ENCODE data around the gene CRB1.

Gene CRB1

DNA sequence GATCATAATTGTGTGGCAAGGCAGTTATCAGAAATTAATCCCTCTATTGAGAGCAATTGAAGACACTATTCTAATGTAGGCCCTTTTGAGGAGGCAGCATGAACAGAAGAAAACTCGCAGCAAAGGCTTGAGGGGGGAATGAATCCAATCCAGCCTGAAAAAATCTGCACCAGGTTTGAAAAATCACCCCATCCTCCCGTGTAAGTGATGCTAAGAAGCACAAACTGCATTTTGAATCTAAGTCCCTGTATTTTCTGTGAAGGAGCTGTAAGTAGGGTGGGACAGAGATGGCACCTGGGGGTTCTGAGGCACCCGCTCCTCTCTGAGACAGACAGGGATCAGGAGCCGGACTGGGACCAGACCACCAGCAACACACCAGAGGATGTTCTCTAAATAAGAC is at the start of gene CRB1:
Gene CRB1, plus strand, starts transcription at position 241 of the 400 bp plus-strand sequence. CDS start 161 bp downstream, outside the sequence.
- no peak for DNase-seq (ENCODE audit: low read depth in 2 of 2)

DNA sequence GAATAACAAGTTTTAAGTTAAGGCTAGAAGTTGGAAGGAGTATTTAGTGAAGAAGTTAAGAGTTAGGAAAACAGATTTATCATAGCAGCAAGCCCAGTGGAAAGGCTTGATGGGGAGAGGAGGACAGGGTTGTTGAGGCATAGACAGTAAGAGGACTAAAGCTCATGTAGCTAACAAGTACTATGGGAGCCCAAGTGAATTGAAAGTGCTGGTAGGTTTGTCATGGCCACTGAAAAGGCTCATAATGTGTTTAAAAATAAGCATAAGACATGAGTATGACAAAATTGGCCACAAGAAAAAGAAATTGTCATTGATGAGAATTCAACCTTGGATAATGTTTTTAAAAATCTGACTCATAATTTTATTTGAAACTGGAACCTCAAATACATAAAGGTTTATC is 49.2 kb upstream of the CRB1 start:
- no peak for DNase-seq (ENCODE audit: low read depth in 2 of 2)

DNA sequence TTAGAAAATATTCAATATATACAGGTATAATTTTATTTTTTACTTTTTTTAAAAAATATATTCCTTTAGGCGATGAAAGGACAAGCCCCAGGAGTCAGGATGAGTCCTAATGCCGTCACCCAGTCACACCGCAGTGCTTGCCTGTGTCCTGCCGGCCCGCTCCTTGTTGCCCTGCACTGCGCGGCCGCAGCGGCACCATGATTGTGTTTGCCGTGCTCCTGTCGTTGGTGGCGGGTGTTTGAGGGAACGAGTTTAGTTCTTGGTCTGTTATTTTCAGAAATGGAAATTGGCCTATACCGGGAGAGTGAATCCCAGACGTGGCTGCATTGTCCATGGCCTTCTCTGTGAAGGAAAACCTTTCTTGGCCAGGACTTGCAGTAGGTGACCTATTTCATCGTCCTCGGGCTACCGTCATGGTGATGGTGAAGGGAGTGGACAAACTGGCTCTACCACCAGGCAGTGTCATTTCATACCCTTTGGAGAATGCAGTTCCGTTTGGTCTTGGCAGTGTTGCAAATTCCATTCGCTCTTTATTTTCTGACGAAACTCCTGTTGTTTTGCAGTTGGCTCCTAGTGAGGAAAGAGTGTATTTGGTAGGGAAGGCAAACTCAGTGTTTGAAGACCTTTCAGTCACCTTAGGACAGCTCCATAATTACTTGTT is 45.9 kb upstream of the CRB1 start:
- DNase-seq (ENCODE audit: low read depth in 2 of 2), result no peak

DNA sequence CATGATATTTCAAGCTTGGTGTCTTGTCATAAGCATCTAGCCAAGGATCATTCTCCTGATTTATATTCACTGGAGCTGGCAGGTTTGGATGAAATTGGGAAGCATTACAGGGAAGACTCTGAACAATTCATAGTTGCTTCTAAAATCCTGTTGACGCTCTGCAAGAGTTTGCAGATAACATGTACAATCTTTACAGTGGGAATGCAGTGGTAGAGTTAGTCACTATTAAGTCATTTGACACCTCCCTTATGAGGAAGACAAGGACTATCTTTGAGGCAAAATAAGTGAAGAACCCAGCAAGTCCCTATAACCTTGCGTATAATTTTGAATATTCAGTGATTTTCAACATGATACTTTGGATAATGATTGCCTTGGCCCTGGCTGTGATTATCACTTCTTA is 45.3 kb upstream of the CRB1 start:
- no peak for DNase-seq (ENCODE audit: low read depth in 2 of 2)

- DNase-seq (ENCODE audit: low read depth in 2 of 2), result no peak
These were observed 43.9 kb upstream of the CRB1 start for GRCh38 chr1:197224160-197224559.

- DNase-seq (ENCODE audit: low read depth in 2 of 2), result no peak
These were observed 42.4 kb upstream of the CRB1 start for GRCh38 chr1:197225611-197226010.

DNA sequence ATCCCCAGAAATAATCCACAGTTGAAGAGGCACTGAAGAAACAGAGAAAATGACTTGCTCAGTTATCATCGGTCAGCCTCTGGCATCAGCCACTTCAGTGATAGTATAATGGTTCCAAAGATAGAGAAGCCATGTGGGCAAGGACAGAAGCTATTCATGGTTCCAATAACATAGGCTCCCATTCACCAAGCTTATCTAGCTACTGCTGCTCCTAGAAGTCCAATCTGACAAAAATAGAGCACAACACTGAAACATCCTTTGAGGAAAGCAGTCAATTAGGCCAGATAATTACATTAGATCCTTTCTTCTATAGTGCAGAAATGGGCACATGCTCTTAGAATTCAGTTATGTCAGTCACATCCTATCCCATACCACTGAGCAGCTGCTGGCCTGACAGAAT is 33.5 kb upstream of the CRB1 start:
- no peak for DNase-seq (ENCODE audit: low read depth in 2 of 2)

DNA sequence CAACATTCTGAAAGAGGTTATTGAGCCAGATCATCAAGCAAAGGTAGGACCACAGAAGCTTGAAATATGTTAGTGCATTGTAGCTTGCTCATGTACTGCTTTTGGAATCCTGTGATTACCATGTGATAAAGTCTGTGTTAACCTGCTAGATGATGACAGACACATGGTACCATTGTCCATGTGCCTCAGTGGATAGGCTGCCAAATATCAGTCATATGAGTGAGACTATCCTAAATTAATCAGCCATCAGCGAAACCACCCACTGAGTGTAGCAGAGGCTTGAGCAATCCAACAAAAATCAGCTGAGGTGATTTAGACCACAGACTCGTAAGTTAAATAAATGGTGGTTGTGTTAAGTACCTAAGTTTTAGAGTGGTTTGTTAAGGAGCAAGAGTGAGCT is 32.7 kb upstream of the CRB1 start:
- DNase-seq (ENCODE audit: low read depth in 2 of 2), result no peak

DNA sequence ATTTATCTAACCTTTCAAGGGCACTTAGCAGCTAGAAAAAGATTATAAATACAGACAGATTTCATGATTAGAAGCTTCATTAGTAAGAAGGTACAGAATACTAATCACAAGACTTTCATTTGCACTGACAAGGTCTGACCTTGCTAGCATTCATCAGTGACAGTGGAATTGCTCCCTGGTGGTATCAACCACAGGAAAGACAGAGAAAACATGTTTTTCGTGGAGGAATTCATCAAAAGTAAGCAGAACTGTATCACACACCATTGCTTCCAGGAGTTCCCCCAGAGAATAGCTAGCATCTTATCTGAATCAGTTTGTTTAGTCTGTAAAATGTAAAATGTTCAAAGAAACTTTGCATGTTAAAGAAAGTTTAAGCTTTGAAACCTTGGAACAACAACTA is 20.6 kb upstream of the CRB1 start:
- DNase-seq (ENCODE audit: low read depth in 2 of 2), result no peak

DNA sequence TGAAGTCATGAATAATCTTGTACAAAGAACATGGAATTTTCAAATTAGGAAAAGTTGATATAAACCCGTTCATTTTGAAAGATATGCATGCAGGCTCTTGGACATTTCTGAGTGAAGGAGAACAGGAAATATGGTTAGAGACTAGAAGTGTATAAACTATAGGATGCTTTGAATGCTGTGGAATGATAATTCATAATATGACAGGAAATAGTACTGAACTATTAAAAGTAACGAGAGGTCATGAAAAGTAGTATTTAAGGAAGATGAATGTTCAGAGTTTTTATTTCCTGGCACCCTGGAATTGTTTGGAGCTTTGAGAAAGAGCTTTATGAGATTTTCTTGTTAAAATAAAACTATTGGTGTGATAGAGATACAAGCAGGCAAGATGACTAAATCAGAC is 18.7 kb upstream of the CRB1 start:
- no peak for DNase-seq (ENCODE audit: low read depth in 2 of 2)

GRCh38 chr1:197250616-197251015 is 17.4 kb upstream of the CRB1 start:
- no peak for DNase-seq (ENCODE audit: low read depth in 2 of 2)

DNA sequence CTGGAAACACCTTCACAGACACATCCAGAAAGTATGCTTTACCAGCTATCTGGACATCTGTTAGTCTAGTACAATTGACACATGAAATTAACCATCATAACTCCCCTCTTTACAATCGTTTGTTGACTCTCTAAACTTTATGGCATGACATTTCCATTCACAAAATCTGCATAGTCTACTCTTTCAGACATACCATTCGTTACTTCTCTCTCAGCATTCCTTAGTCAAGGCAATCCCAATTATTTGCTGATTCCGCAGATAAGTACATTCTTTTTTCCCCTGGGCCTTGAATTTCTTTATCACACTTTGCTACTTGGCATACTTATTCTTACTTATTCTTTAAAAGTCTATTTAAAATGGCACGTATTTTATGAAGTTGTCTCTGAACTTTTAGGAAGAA is 15.1 kb upstream of the CRB1 start:
- DNase-seq (ENCODE audit: low read depth in 2 of 2), result no peak

DNA sequence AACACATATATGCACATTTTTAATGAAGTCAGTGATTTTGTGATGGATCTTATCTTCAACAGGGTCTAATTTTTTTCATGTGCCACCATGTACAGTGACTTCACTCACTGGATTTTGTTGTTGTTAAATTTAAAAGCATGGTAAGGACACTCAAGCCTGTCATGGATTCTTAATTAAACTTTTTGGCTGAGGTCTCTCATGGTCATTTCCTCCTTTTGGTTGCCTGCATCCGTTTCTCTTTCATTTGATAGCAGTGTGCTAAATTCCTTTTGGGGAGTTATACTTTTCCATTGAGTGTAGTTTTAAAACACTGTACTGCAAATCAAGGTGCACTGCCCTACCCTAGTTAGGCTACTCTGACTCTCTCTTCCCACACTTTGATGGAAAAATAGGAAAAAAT is 13.2 kb upstream of the CRB1 start:
- no peak for DNase-seq (ENCODE audit: low read depth in 2 of 2)

DNA sequence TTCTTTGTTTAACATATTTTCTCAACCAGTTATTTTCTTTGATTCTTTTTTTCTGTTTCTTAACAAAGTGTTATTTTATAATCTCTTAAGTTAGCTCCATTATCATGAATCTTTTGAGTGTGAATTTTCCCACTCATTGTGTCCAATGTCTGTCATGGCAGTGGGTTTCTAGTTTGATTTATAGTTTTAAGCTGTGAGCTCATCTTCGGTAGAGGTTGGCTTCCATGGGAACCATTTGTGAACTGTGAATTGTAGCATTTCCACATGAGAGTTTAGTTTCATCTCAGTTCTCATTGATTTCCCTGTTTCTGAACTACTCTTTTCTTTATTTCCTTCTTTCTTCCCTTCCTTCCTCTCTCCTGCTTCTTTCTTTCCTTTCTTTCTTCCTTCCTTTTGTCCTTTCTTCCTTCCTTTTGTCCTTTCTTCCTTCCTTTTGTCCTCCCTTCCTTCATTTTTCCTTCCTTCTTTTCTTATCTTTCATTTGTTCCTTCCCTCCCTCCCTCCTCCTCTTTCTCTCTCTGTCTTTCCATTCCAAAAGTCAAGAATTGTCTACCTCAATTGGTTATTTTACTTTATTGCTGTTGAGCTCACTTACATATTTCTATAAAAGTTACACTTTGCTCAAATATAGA is 3.0 kb upstream of the CRB1 start:
- no peak for DNase-seq (ENCODE audit: low read depth in 2 of 2)

DNA sequence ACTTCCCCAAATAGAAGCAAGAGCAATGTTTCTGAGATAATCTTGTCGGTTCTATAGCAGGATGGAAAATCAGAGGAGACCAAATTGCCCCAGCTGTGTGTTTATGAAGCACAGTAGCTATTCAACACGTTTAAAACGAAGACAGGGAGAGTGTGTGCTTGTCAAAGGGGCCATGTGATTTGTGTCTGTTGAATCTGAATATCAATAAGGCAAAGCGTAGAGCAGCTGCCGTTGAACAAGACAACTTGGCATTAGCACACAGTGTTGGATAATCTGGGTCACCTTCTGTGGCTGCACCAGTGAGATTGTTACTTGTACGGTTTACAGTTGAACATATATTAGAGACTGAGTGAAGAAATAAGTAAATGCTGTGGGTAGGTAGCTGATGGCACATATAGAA is 1.0 kb downstream of the CRB1 start:
- no peak for DNase-seq (ENCODE audit: low read depth in 2 of 2)

GRCh38 chr1:197272791-197273190 is 4.7 kb downstream of the CRB1 start:
- DNase-seq (ENCODE audit: low read depth in 2 of 2), result no peak

DNA sequence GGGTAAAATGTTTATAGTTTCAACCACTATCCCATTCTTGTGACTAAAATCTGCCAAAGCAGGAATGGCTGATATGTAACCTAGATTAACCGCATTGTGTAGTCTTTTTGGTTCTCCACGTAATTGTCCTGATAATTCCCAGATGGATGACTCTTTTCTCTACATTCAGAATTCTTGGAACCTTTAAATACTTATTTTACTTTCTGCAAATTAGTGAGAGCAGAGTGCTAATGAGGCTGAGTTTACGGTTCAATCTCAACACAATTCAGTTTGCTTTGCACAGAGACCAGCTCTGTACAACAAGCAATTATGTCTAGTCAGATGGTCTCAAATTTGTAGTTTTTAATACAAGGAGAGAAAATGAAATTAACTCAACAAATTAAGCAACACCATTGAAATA is 9.1 kb downstream of the CRB1 start:
- no peak for DNase-seq (ENCODE audit: low read depth in 2 of 2)

GRCh38 chr1:197284325-197284724 is 16.3 kb downstream of the CRB1 start:
- DNase-seq (ENCODE audit: low read depth in 2 of 2), result no peak

DNA sequence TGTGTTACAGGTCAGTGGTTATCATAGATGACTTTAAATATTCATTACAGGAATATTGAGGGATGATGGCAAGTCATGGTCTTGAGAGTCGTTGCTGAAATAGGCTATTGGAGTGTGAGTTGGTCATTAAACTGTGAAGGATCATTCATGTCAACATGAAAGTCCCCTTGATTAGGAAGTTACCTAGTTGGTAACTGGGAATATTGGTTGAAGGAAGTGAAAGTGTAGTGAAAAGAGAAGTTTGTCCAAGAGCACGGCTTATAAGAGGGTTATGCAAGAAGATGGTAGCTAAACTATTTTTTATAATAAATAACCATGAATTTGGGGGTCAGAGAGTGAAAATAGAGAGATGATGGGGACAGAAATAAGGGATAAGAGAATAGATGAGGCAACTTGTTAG is 16.9 kb downstream of the CRB1 start:
- DNase-seq (ENCODE audit: low read depth in 2 of 2), result no peak

DNA sequence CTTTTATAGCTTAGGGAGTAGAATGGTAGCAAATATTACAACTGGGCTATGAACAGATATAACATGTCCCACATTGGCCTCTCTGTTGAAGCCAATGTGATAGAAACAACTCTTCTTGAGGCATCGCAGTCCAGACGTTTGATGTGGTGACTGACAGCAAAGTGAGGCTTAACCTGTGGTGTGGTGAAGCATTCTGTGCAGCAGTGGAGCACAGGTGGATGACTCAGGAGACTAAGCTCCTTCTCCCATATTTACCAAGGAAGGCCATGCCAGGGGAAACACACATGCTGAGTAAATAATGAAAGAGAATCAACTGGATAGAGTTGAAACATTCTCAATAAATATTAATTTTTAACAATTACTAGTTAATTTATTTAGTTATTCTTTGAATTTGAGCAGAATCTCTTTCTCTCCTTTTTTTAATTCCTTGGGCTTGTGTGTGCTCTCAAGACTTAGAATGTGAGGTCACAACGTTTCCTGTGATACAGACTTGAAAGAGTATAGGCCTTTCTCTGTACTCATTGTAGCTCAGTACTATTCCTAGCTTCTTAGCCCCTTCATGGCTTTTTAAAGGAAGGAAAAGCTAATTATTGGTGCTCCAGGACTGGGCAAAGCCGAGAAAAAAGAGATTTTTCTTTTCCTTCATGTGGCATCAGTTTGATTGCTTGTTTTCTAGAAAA is 17.6 kb downstream of the CRB1 start:
- no peak for DNase-seq (ENCODE audit: low read depth in 2 of 2)

- DNase-seq (ENCODE audit: low read depth in 2 of 2), result no peak
These were observed 18.6 kb downstream of the CRB1 start for GRCh38 chr1:197286634-197287033.

DNA sequence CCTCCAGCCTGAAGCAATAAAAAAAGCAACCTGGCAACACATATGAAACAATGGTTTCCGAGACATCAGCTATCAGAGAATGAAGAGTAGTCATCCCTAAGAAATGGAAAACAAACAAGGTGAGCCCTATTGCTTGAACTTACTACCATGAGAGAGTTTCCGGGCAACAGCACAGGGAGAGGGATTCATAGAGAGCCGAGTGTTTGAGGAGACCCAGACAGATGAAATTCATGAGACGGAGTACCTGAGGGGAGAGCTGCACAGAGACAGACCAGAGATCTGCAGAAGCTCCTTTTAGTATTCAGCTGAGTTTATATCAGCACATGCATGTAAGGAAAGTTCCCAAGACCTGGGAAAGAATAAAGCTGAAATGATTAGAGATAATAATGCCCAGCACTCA is 19.8 kb downstream of the CRB1 start:
- no peak for DNase-seq (ENCODE audit: low read depth in 2 of 2)

- no peak for DNase-seq (ENCODE audit: low read depth in 2 of 2)
These were observed 34.7 kb downstream of the CRB1 start for GRCh38 chr1:197302775-197303174.

Measured in activated CD4-positive, alpha-beta T cell treated with anti-CD3 and anti-CD28 coated beads for 24 hours (primary cell).